M059J (cell line): ENCODE data around the gene PPARG. TPM values are rescaled to one million over a fixed set of nuclear protein-coding genes. Genes with fewer than 3 reads are reported as not detected.

Source experiments
- DNase-seq: peaks from one replicate; pipeline ENCODE4 v3.0.0-alpha.2; 2012; ENCODE audit warnings: low read depth
- total RNA-seq: library from RNA; depleted of rRNA; stranded (reverse); fragments of >200 nt; shearing (Covaris generic); gene quantifications from 2 replicates; pipeline ENCODE4 v1.2.3, GENCODE V29; 2014

Gene PPARG
- total RNA-seq, 1 experiment from 2014 or later = 7.0 TPM

- no peak for DNase-seq
Observed at GRCh38 chr3:12409684-12410596, 121.1 kb downstream of the PPARG start.

- no peak for DNase-seq
Observed at GRCh38 chr3:12413721-12414255, 124.9 kb downstream of the PPARG start.

GRCh38 chr3:12415014-12415680 is 126.3 kb downstream of the PPARG start:
- DNase-seq = no peak

GRCh38 chr3:12416731-12417130 is 127.9 kb downstream of the PPARG start:
- DNase-seq = no peak

GRCh38 chr3:12420393-12420792 is 131.5 kb downstream of the PPARG start:
- DNase-seq = no peak

- no peak for DNase-seq
Observed at GRCh38 chr3:12421132-12421531, 132.3 kb downstream of the PPARG start.

- DNase-seq = no peak
Observed at GRCh38 chr3:12423131-12423530, 134.3 kb downstream of the PPARG start.

GRCh38 chr3:12423918-12424630 is 135.2 kb downstream of the PPARG start:
- peak; percentile 83 for DNase-seq

GRCh38 chr3:12424635-12425319 is 135.9 kb downstream of the PPARG start:
- no peak for DNase-seq

GRCh38 chr3:12425850-12426579 is 137.1 kb downstream of the PPARG start:
- no peak for DNase-seq

- DNase-seq = no peak
Observed at GRCh38 chr3:12427551-12427950, 138.7 kb downstream of the PPARG start.

- no peak for DNase-seq
Observed at GRCh38 chr3:12428126-12428525, 139.3 kb downstream of the PPARG start.

GRCh38 chr3:12430086-12430485 is 141.2 kb downstream of the PPARG start:
- peak; percentile 48 for DNase-seq

- no peak for DNase-seq
Observed at GRCh38 chr3:12433823-12434222, 145.0 kb downstream of the PPARG start.

- DNase-seq = peak; percentile 77
Observed at GRCh38 chr3:12436514-12437220, 147.8 kb downstream of the PPARG start.

- DNase-seq = no peak
Observed at GRCh38 chr3:12437221-12437605, 148.3 kb downstream of the PPARG start.

GRCh38 chr3:12437861-12438260 is 149.0 kb downstream of the PPARG start:
- no peak for DNase-seq

GRCh38 chr3:12438318-12438717 is 149.4 kb downstream of the PPARG start:
- DNase-seq = peak; percentile 66

GRCh38 chr3:12439161-12439940 is 150.5 kb downstream of the PPARG start:
- DNase-seq = no peak
